Calu3 (cell line): ENCODE results near the gene BRD3OS. TPM values are rescaled to one million over a fixed set of nuclear protein-coding genes. Genes with fewer than 3 reads are reported as not detected.

Experiments
- BruUV-seq: library from RNA; stranded (reverse); fragments of 400-500 nt; replicated peaks from 2 replicates; lab custom pipeline; 2021; lab: Mats Ljungman, UMichigan
- CTCF ChIA-PET: fragments of 300-600 bp; sonication (Branson Sonifier 250); formaldehyde crosslinking; loops from one replicate; lab custom pipeline; 2022; ENCODE audit warnings: antibody characterized with exemption; lab: Charles Lee
- DNase-seq: peaks from one replicate; pipeline ENCODE4 v3.0.0; 2022
- H3K27ac Mint-ChIP-seq: one replicate; pipeline ENCODE4 v1.8.0; 2022; ENCODE audit warnings: mixed read lengths; ENCODE audit not compliant: unreplicated experiment
- H3K27me3 Mint-ChIP-seq: one replicate; pipeline ENCODE4 v1.8.0; 2022; ENCODE audit warnings: mixed read lengths; ENCODE audit not compliant: unreplicated experiment
- H3K36me3 Mint-ChIP-seq: one replicate; pipeline ENCODE4 v1.8.0; 2022; ENCODE audit warnings: mild to moderate bottlenecking, moderate library complexity, mixed read lengths; ENCODE audit not compliant: insufficient read depth, unreplicated experiment
- H3K4me1 Mint-ChIP-seq: one replicate; pipeline ENCODE4 v1.8.0; 2022; ENCODE audit warnings: mild to moderate bottlenecking, low read depth, mixed read lengths; ENCODE audit not compliant: unreplicated experiment
- H3K4me3 Mint-ChIP-seq: one replicate; pipeline ENCODE4 v1.8.0; 2022; ENCODE audit warnings: mild to moderate bottlenecking, low read depth, moderate library complexity, mixed read lengths; ENCODE audit not compliant: unreplicated experiment
- H3K9me3 Mint-ChIP-seq: one replicate; pipeline ENCODE4 v1.8.0; 2022; ENCODE audit warnings: low read depth, mixed read lengths; ENCODE audit not compliant: unreplicated experiment
- CTCF ChIP-seq: fragments of 200-600 bp; IDR thresholded peaks from one replicate; pipeline ENCODE4 v1.8.0; 2022; ENCODE audit warnings: antibody characterized with exemption; ENCODE audit not compliant: unreplicated experiment
- intact Hi-C: fragments of 100-400 bp; cut with micrococcal nuclease; formaldehyde crosslinking; loops from one replicate; pipeline ENCODE4 v1.10.0; 2022; ENCODE audit not compliant: unreplicated experiment
- total RNA-seq: library from RNA; stranded (reverse); gene quantifications from 2 replicates; pipeline ENCODE4 v1.2.3, GENCODE V29; 2022

BRD3OS gene
- total RNA-seq, 1 experiment from 2014 or later, result 10.5 TPM

- Mint-ChIP-seq H3K4me1 (no peaks in the 10 kb centered on the region), H3K36me3 (no peaks in the 10 kb centered on the region), H3K9me3 (no peaks in the 10 kb centered on the region), H3K4me3 (no peak overlapping the region), H3K27me3 (peaks cover 33% of the 10 kb centered on the region), H3K27ac (no peak overlapping the region)
- no peak for DNase-seq
- no TSS peak for BruUV-seq
- no peak for TF ChIP-seq CTCF
- CTCF ChIA-PET, result no interaction called here
- intact Hi-C loops, result no loop called here
These were observed 17.7 kb upstream of the BRD3OS start for GRCh38 chr9:134007571-134007970.

GRCh38 chr9:134010310-134011173 lies 14.7 kb upstream of the BRD3OS start:
- H3K36me3 Mint-ChIP-seq, result no peaks in the 10 kb centered on the region

GRCh38 chr9:134011401-134011800 lies 13.9 kb upstream of the BRD3OS start:
- no TSS peak for BruUV-seq
- Mint-ChIP-seq H3K9me3 (no peaks in the 10 kb centered on the region), H3K4me1 (no peaks in the 10 kb centered on the region), H3K36me3 (no peaks in the 10 kb centered on the region), H3K27me3 (peaks cover 14% of the 10 kb centered on the region), H3K4me3 (no peak overlapping the region), H3K27ac (no peak overlapping the region)
- intact Hi-C loops, result no loop called here
- DNase-seq, result no peak
- CTCF ChIA-PET, result no interaction called here
- no peak for TF ChIP-seq CTCF

More at GRCh38 chr9:134010310-134011173, 14.7 kb upstream of the BRD3OS start:
- BruUV-seq, result no TSS peak
- CTCF ChIA-PET, result no interaction called here
- Mint-ChIP-seq H3K9me3 (no peaks in the 10 kb centered on the region), H3K4me1 (no peaks in the 10 kb centered on the region), H3K27ac (no peak overlapping the region), H3K4me3 (no peak overlapping the region), H3K27me3 (peaks cover 14% of the 10 kb centered on the region)
- no peak for TF ChIP-seq CTCF
- intact Hi-C loops, result no loop called here
- DNase-seq, result peak; percentile 30

- DNase-seq, result no peak
- Mint-ChIP-seq H3K27me3 (no peaks in the 10 kb centered on the region), H3K27ac (no peak overlapping the region), H3K4me3 (no peak overlapping the region), H3K9me3 (peaks cover 3% of the 10 kb centered on the region), H3K4me1 (no peaks in the 10 kb centered on the region), H3K36me3 (no peaks in the 10 kb centered on the region)
- no TSS peak for BruUV-seq
- TF ChIP-seq CTCF, result no peak
- CTCF ChIA-PET, result no interaction called here
- intact Hi-C loops, result no loop called here
These were observed 10.3 kb upstream of the BRD3OS start for GRCh38 chr9:134014946-134015345.
